Measurements from ENCODE around the gene FAU.

The FAU gene

DNA sequence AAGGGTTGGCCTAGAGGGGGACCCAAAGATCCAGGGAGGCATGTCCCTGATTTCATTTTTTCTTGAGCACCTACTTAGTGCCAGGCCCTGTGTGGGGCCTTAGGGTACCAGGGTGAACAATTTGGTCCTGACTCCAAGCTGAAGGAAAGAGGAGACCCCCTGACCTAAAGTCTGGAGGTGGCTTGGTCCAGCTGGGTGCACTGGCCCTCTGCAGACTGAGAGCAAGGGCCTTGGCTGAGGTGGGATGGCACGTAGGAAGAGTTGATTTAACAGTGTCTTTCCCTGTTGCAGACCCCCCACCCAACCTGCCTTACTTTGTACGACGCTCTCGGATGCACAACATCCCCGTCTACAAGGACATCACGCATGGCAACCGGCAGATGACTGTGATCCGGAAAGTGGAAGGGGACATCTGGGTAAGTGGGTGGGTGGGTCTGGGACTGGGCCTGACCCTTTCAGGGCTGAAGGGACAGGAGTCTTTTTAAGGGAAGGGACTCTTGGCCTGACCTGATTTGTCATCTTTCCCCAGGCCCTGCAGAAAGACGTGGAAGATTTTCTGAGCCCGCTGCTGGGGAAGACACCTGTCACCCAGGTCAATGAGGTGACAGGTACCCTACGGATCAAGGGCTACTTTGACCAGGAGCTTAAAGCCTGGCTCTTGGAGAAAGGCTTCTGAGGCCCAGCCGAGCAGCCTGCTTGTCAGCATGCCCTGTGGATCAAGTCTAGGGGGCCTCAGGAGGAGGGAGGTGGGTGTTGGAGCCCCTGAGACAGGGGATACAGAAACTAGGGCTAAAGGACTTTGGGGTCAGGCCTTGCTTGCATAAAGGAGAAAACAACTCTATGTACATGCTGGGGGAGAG lies 3.5 kb upstream of the FAU start:
- ATAC-seq, result no peak
- TF ChIP-seq, protein P1, sequence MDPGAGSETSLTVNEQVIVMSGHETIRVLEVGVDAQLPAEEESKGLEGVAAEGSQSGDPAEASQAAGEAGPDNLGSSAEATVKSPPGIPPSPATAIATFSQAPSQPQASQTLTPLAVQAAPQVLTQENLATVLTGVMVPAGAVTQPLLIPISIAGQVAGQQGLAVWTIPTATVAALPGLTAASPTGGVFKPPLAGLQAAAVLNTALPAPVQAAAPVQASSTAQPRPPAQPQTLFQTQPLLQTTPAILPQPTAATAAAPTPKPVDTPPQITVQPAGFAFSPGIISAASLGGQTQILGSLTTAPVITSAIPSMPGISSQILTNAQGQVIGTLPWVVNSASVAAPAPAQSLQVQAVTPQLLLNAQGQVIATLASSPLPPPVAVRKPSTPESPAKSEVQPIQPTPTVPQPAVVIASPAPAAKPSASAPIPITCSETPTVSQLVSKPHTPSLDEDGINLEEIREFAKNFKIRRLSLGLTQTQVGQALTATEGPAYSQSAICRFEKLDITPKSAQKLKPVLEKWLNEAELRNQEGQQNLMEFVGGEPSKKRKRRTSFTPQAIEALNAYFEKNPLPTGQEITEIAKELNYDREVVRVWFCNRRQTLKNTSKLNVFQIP (CRISPR knock-in tag; IDR thresholded peaks at IDR 0.05; ENCODE audit: borderline replicate concordance, low read depth), result no peak
- TF ChIP-seq ZFP30 (CRISPR knock-in tag; IDR thresholded peaks at IDR 0.05) (no peak), TCF4 (CRISPR knock-in tag; IDR thresholded peaks at IDR 0.05; ENCODE audit: borderline replicate concordance) (no peak), ESRRG (CRISPR knock-in tag; IDR thresholded peaks at IDR 0.05) (no peak)
- TF ChIP-seq, protein P2, sequence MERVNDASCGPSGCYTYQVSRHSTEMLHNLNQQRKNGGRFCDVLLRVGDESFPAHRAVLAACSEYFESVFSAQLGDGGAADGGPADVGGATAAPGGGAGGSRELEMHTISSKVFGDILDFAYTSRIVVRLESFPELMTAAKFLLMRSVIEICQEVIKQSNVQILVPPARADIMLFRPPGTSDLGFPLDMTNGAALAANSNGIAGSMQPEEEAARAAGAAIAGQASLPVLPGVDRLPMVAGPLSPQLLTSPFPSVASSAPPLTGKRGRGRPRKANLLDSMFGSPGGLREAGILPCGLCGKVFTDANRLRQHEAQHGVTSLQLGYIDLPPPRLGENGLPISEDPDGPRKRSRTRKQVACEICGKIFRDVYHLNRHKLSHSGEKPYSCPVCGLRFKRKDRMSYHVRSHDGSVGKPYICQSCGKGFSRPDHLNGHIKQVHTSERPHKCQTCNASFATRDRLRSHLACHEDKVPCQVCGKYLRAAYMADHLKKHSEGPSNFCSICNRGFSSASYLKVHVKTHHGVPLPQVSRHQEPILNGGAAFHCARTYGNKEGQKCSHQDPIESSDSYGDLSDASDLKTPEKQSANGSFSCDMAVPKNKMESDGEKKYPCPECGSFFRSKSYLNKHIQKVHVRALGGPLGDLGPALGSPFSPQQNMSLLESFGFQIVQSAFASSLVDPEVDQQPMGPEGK (CRISPR knock-in tag; IDR thresholded peaks at IDR 0.05; ENCODE audit: borderline replicate concordance), result no peak
- TF ChIP-seq, protein P3, sequence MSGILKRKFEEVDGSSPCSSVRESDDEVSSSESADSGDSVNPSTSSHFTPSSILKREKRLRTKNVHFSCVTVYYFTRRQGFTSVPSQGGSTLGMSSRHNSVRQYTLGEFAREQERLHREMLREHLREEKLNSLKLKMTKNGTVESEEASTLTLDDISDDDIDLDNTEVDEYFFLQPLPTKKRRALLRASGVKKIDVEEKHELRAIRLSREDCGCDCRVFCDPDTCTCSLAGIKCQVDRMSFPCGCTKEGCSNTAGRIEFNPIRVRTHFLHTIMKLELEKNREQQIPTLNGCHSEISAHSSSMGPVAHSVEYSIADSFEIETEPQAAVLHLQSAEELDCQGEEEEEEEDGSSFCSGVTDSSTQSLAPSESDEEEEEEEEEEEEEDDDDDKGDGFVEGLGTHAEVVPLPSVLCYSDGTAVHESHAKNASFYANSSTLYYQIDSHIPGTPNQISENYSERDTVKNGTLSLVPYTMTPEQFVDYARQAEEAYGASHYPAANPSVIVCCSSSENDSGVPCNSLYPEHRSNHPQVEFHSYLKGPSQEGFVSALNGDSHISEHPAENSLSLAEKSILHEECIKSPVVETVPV (CRISPR knock-in tag; IDR thresholded peaks at IDR 0.05), result no peak

DNA sequence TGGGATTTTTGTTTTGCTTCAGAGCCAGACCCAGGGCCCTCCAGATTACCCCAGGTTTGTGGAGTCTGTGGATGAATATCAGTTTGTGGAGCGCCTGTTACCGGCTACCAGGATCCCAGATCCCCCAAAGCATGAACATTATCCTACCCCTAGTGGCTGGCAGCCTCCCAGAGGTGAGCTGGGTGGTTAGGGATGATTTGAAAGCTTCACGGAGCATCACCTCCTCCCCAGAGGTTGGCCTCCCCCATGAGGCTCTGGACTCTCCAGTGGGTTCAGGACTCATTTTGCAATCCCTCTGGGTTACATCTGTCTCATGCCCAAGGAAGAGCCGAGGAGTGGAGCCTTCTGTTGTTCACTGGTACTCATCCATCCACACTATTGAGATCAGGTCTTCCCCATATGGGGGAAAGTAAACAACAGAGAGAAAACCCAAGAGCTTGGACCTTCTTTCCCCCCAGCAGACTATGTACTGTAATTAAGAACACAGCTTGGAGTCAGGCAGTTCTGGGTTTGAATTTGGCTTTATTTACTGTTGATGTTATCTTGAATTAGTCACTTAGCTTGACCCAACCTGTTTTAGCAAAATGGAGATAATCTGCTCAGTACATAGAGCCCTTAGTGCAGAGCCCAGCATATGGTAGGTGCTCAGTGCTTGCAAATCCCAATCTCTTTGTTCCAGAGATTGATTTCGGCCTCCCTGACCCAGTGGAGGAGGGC lies 2.7 kb upstream of the FAU start:
- no peak for ATAC-seq
- TF ChIP-seq ZFP30 (CRISPR knock-in tag; IDR thresholded peaks at IDR 0.05) (no peak), RARB (CRISPR knock-in tag; IDR thresholded peaks at IDR 0.05) (no peak), ZFP3 (CRISPR knock-in tag; IDR thresholded peaks at IDR 0.05) (no peak), ZNF70 (CRISPR knock-in tag; IDR thresholded peaks at IDR 0.05) (no peak), OSR1 (CRISPR knock-in tag; IDR thresholded peaks at IDR 0.05) (no peak), ISL1 (CRISPR knock-in tag; IDR thresholded peaks at IDR 0.05) (no peak)
- TF ChIP-seq, protein P3 (CRISPR knock-in tag; IDR thresholded peaks at IDR 0.05), result no peak
- TF ChIP-seq, protein P4, sequence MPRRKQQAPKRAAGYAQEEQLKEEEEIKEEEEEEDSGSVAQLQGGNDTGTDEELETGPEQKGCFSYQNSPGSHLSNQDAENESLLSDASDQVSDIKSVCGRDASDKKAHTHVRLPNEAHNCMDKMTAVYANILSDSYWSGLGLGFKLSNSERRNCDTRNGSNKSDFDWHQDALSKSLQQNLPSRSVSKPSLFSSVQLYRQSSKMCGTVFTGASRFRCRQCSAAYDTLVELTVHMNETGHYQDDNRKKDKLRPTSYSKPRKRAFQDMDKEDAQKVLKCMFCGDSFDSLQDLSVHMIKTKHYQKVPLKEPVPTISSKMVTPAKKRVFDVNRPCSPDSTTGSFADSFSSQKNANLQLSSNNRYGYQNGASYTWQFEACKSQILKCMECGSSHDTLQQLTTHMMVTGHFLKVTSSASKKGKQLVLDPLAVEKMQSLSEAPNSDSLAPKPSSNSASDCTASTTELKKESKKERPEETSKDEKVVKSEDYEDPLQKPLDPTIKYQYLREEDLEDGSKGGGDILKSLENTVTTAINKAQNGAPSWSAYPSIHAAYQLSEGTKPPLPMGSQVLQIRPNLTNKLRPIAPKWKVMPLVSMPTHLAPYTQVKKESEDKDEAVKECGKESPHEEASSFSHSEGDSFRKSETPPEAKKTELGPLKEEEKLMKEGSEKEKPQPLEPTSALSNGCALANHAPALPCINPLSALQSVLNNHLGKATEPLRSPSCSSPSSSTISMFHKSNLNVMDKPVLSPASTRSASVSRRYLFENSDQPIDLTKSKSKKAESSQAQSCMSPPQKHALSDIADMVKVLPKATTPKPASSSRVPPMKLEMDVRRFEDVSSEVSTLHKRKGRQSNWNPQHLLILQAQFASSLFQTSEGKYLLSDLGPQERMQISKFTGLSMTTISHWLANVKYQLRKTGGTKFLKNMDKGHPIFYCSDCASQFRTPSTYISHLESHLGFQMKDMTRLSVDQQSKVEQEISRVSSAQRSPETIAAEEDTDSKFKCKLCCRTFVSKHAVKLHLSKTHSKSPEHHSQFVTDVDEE (CRISPR knock-in tag; IDR thresholded peaks at IDR 0.05), result no peak

DNA sequence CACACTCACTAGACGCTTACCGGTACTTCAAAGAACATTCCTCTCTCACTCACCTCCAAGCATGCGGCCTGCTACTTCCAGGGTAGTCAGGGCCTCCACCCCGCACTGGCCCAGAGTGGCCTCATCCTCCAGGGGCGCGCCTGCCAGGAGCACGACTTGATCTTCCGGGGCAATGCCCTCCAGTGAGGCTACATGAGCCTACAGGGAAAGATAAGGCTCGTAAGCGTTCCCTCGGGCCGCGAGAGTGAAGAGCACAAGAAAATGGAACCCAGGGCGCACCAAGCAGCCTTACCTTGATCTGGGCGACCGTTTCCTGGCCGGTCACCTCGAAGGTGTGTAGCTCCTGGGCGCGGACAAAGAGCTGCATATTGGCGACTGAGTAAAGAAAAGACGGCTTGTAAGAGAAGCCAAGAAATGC lies 478 bp downstream of the FAU start:
- TF ChIP-seq, protein P1 (CRISPR knock-in tag; IDR thresholded peaks at IDR 0.05; ENCODE audit: borderline replicate concordance, low read depth), result no peak
- TF ChIP-seq CSDC2 (CRISPR knock-in tag; IDR thresholded peaks at IDR 0.05) (no peak), ARNTL (CRISPR knock-in tag; IDR thresholded peaks at IDR 0.05; ENCODE audit: borderline replicate concordance, low read depth) (no peak), GLIS3 (CRISPR knock-in tag; IDR thresholded peaks at IDR 0.05) (no peak), PPARA (CRISPR knock-in tag; IDR thresholded peaks at IDR 0.05; ENCODE audit: borderline replicate concordance) (no peak), SNAI2 (CRISPR knock-in tag; IDR thresholded peaks at IDR 0.05) (no peak), BACH2 (CRISPR knock-in tag; IDR thresholded peaks at IDR 0.05; ENCODE audit: borderline replicate concordance) (no peak)
- TF ChIP-seq, protein P4 (CRISPR knock-in tag; IDR thresholded peaks at IDR 0.05), result no peak
- TF ChIP-seq, protein P5, sequence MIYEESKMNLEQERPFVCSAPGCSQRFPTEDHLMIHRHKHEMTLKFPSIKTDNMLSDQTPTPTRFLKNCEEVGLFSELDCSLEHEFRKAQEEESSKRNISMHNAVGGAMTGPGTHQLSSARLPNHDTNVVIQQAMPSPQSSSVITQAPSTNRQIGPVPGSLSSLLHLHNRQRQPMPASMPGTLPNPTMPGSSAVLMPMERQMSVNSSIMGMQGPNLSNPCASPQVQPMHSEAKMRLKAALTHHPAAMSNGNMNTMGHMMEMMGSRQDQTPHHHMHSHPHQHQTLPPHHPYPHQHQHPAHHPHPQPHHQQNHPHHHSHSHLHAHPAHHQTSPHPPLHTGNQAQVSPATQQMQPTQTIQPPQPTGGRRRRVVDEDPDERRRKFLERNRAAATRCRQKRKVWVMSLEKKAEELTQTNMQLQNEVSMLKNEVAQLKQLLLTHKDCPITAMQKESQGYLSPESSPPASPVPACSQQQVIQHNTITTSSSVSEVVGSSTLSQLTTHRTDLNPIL (CRISPR knock-in tag; IDR thresholded peaks at IDR 0.05; ENCODE audit: low read depth), result no peak
- ATAC-seq, result no peak
